K562 (cell line): Measurements from ENCODE around the gene GUCY2C. TPM values are rescaled to one million over a fixed set of nuclear protein-coding genes. Genes with fewer than 3 reads are reported as not detected.

Source experiments
- ATAC-seq: fragments of 200-7000 bp; cut with Tn5 transposase; 3 replicates; pipeline ENCODE4 v1.9.1; 2020; ENCODE audit warnings: moderate library complexity
- BruUV-seq: library from RNA; stranded (reverse); fragments of 400-500 nt; replicated peaks from 2 replicates; lab custom pipeline; 2021; lab: Mats Ljungman, UMichigan
- CTCF ChIA-PET: fragments of 300-600 bp; formaldehyde crosslinking; extraction: SDS; loops from one replicate; lab custom pipeline; 2021; ENCODE audit warnings: low intra/inter-chr PET ratio; lab: Yijun Ruan, JAX
- POLR2A ChIA-PET: fragments of 300-600, 350-650 bp; sonication (Branson Sonifier 250); formaldehyde crosslinking; extraction: SDS; loops from one replicate; lab custom pipeline; 2021; ENCODE audit warnings: antibody characterized with exemption, inconsistent platforms; lab: Yijun Ruan, JAX
- DNase-seq, 4 experiments: peaks; one replicate each; pipeline versions ENCODE4 v3.0.0 to v3.0.0-alpha.2; 2011 to 2018; ENCODE audit warnings: low spot score in 3 of 4, mixed read lengths in 3 of 4; ENCODE audit errors: extremely low read depth in 1 of 4
- FAIRE-seq: peaks from 2 replicates; lab custom pipeline; 2011; peaks lifted over from hg19 to GRCh38; lab: Jason Lieb, UNC
- H2AFZ ChIP-seq: 2 replicates; pipeline ENCODE4 v1.6.0; 2011; ENCODE audit warnings: low read depth, low read length, control low read depth, inconsistent platforms
- H3K27ac ChIP-seq: fragments of 200-600 bp; 3 replicates; pipeline ENCODE4 v1.8.0; 2011; ENCODE audit warnings: low read depth, mild to moderate bottlenecking, control low read depth, inconsistent platforms, low read length, moderate library complexity, mixed read lengths; ENCODE audit errors: extremely low read depth
- H3K27me3 ChIP-seq, 2 experiments: fragments of 300-600 bp in 1 of 2; 2 replicates in 1 of 2; 3 replicates in 1 of 2; pipeline versions ENCODE4 v1.6.0 to v1.8.0; 2011; ENCODE audit warnings: inconsistent platforms in 2 of 2, low read length in 2 of 2, mild to moderate bottlenecking in 1 of 2, mixed read lengths in 1 of 2, moderate library complexity in 1 of 2; ENCODE audit not compliant: control insufficient read depth in 2 of 2, insufficient read depth in 2 of 2
- H3K36me3 ChIP-seq: fragments of 300-600 bp; 3 replicates; pipeline ENCODE4 v1.8.0; 2011; ENCODE audit warnings: mild to moderate bottlenecking, low read length, inconsistent platforms; ENCODE audit not compliant: control insufficient read depth, insufficient read depth
- H3K4me1 ChIP-seq, 2 experiments: fragments of 200-600 bp in 1 of 2; replicated peaks in 1 of 2; 2 replicates in 1 of 2; 3 replicates in 1 of 2; pipeline versions ENCODE4 v1.5.1 to v1.8.0; 2011; ENCODE audit warnings: inconsistent platforms in 2 of 2, low read length in 2 of 2, mild to moderate bottlenecking in 1 of 2, mixed read lengths in 1 of 2, moderate library complexity in 1 of 2; ENCODE audit not compliant: control insufficient read depth in 2 of 2, insufficient read depth in 2 of 2
- H3K4me2 ChIP-seq: 2 replicates; pipeline ENCODE4 v1.6.1; 2011; ENCODE audit warnings: low read length, control low read depth, inconsistent platforms, mixed read lengths; ENCODE audit not compliant: insufficient read depth
- H3K4me3 ChIP-seq: fragments of 200-600 bp; sonication (generic), shearing (Covaris generic); 2 replicates; pipeline ENCODE4 v1.5.1; 2016; ENCODE audit warnings: control low read depth, inconsistent platforms
- H3K79me2 ChIP-seq: fragments of 200-600 bp; 3 replicates; pipeline ENCODE4 v1.8.0; 2011; ENCODE audit warnings: low read length, inconsistent platforms; ENCODE audit not compliant: control insufficient read depth, insufficient read depth
- H3K9ac ChIP-seq, 2 experiments: 2 replicates each; pipeline versions ENCODE4 v1.6.0 to v1.6.1; 2011; ENCODE audit warnings: low read depth in 2 of 2, low read length in 2 of 2, control low read depth in 1 of 2, inconsistent platforms in 1 of 2, mild to moderate bottlenecking in 1 of 2, mixed read lengths in 1 of 2; ENCODE audit not compliant: insufficient read depth in 1 of 2
- H3K9me1 ChIP-seq: one replicate; pipeline ENCODE4 v1.6.0; 2011; ENCODE audit warnings: inconsistent platforms, mild to moderate bottlenecking, low read length, moderate library complexity; ENCODE audit not compliant: control insufficient read depth, insufficient read depth
- H3K9me3 ChIP-seq: replicated peaks from 2 replicates; pipeline ENCODE4 v1.5.1; 2011; ENCODE audit warnings: low read depth, low read length, inconsistent platforms; ENCODE audit not compliant: control insufficient read depth, insufficient read depth
- H4K20me1 ChIP-seq: replicated peaks from 2 replicates; pipeline ENCODE4 v1.6.1; 2011; ENCODE audit warnings: low read length, inconsistent platforms, mixed read lengths; ENCODE audit not compliant: control insufficient read depth, insufficient read depth
- FOXJ2 ChIP-seq: fragments of 200-800 bp; sonication (Bioruptor generic); IDR thresholded peaks from 2 replicates; pipeline ENCODE4 v1.6.1; 2016; ENCODE audit warnings: missing genetic modification characterization, missing compliant biosample characterization
- HES1 ChIP-seq: fragments of 450-650 bp; IDR thresholded peaks from 2 replicates; pipeline ENCODE4 v1.6.1; 2016; ENCODE audit warnings: low read depth, mild to moderate bottlenecking, moderate library complexity
- JUND ChIP-seq, 2 experiments: IDR thresholded peaks; 2 replicates in 1 of 2; 3 replicates in 1 of 2; pipeline ENCODE4 v1.6.1; 2011; ENCODE audit warnings: borderline replicate concordance in 2 of 2, low read depth in 2 of 2, low read length in 2 of 2, improper control_type of control experiment in 1 of 2, missing biosample characterization in 1 of 2, missing genetic modification characterization in 1 of 2, missing genetic modification reagents in 1 of 2
- MAFF ChIP-seq: IDR thresholded peaks from 2 replicates; pipeline ENCODE4 v1.6.1; 2012; ENCODE audit warnings: low read length, improper control_type of control experiment
- MITF ChIP-seq: IDR thresholded peaks from 2 replicates; pipeline ENCODE4 v1.6.1; 2014; ENCODE audit warnings: antibody characterized with exemption
- PHTF2 ChIP-seq: fragments of 250-450 bp; sonication (Bioruptor Pico); IDR thresholded peaks from 2 replicates; pipeline ENCODE4 v1.5.0; 2021; ENCODE audit warnings: mild to moderate bottlenecking
- SPI1 ChIP-seq: IDR thresholded peaks from 2 replicates; pipeline ENCODE4 v1.6.1; 2011; ENCODE audit warnings: low read depth, low read length, control low read depth, borderline replicate concordance
- USF2 ChIP-seq: sonication (generic); formaldehyde crosslinking; IDR thresholded peaks from 2 replicates; pipeline ENCODE4 v1.5.0; 2020; ENCODE audit warnings: missing genetic modification reagents
- XRCC3 ChIP-seq: fragments of 450-650 bp; IDR thresholded peaks from 2 replicates; pipeline ENCODE4 v1.6.1; 2017; ENCODE audit warnings: mild to moderate bottlenecking, moderate library complexity
- ZNF121 ChIP-seq: sonication (generic); formaldehyde crosslinking; conservative IDR thresholded peaks from 2 replicates; pipeline ENCODE4 v1.8.0; 2022; ENCODE audit warnings: missing genetic modification reagents
- ZNF224 ChIP-seq: sonication (generic); formaldehyde crosslinking; IDR thresholded peaks from 2 replicates; pipeline ENCODE4 v1.8.0; 2022; ENCODE audit warnings: mild to moderate bottlenecking, missing genetic modification reagents
- ZNF282 ChIP-seq: sonication (generic); formaldehyde crosslinking; IDR thresholded peaks from 2 replicates; pipeline ENCODE4 v1.8.1; 2023; ENCODE audit warnings: missing genetic modification reagents
- ZNF589 ChIP-seq: fragments of 200-800 bp; sonication (Bioruptor generic); IDR thresholded peaks from 2 replicates; pipeline ENCODE4 v1.6.1; 2016; ENCODE audit warnings: low read depth, missing genetic modification characterization, missing compliant biosample characterization
- ZNF79 ChIP-seq: fragments of 250-450 bp; sonication (Bioruptor Pico); IDR thresholded peaks from 2 replicates; pipeline ENCODE4 v1.4.0; 2020; ENCODE audit warnings: low read depth, mild to moderate bottlenecking, moderate library complexity
- in situ Hi-C: fragments of 300-500 bp; cut with MboI; formaldehyde crosslinking; loops from 4 replicates; pipeline ENCODE4 v1.15.0; 2018; ENCODE audit warnings: inconsistent platforms, mixed read lengths
- intact Hi-C: fragments of 100-400 bp; cut with micrococcal nuclease; formaldehyde crosslinking; loops from 2 replicates; pipeline ENCODE4 v1.14.2; 2022
- polyA plus RNA-seq, 8 experiments: library from polyadenylated mRNA; depleted of rRNA in 4 of 8; stranded (reverse) in 5 of 8; unstranded in 3 of 8; fragments of >200 nt; fragmentation: Nextera tagmentation in 2 of 8; fragmentation: Illumina TruSeq in 1 of 8; extraction: Ambion mirVana in 2 of 8; extraction: Trizol in 1 of 8; gene quantifications; 2 replicates each; pipeline versions ENCODE4 v1.2.1 to v1.2.3, GENCODE V29; 2011 to 2014; ENCODE audit warnings: inconsistent platforms in 1 of 8, missing spikeins in 1 of 8
- total RNA-seq, 7 experiments: library from RNA; depleted of rRNA in 6 of 7; stranded (reverse); fragments of >200 nt in 6 of 7; fragmentation: Illumina TruSeq in 2 of 7; extraction: Trizol in 2 of 7; gene quantifications; 2 replicates each; pipeline versions ENCODE4 v1.2.1 to v1.2.3, GENCODE V29; 2011 to 2021; ENCODE audit warnings: low replicate concordance in 1 of 7

The GUCY2C gene
- total and polyA plus RNA-seq, 9 of the 15 experiments (the other 6 are each of a cell fraction or from before 2014, with no cell fraction given): 0.01 to 0.05 (median 0.04) TPM; not detected in 6

- TF ChIP-seq ZNF224 (CRISPR knock-in tag): no peak
- TF ChIP-seq JUND (IDR thresholded peaks at IDR 0.05; ENCODE audit: borderline replicate concordance, low read depth, low read length): no peak
- TF ChIP-seq JUND (tag; IDR thresholded peaks at IDR 0.05; ENCODE audit: borderline replicate concordance, low read depth, low read length): no peak
Measured at GRCh38 chr12:14693116-14693515, 3.3 kb downstream of the GUCY2C start (continued).

- no peak overlapping the region for H3K4me3 ChIP-seq
- no peaks in the 10 kb centered on the region for H3K27me3 ChIP-seq
- ChIA-PET CTCF (no interaction called here), POLR2A (no interaction called here)
- no peak for FAIRE-seq
- H3K9ac ChIP-seq: no peak overlapping the region
- no peak for ATAC-seq
- no peak overlapping the region for H3K4me2 ChIP-seq
- no peaks in the 10 kb centered on the region for H3K4me1 ChIP-seq
- no peaks in the 10 kb centered on the region for H4K20me1 ChIP-seq
- intact Hi-C loops: no loop called here
- BruUV-seq: no TSS peak
- DNase-seq: no peak
- H3K9me3 ChIP-seq: no peaks in the 10 kb centered on the region
- no peak overlapping the region for H2AFZ ChIP-seq
- in situ Hi-C loops: no loop called here
- H3K27ac ChIP-seq: no peak overlapping the region
- no peak for TF ChIP-seq ZNF121 (CRISPR knock-in tag)
- TF ChIP-seq SPI1: peak; percentile 44; the same call in 1 of the 2 replicates
- TF ChIP-seq, all 486 proteins: peak for 1
- no peaks in the 10 kb centered on the region for H3K9me1 ChIP-seq
- no peaks in the 10 kb centered on the region for H3K36me3 ChIP-seq
- no peaks in the 10 kb centered on the region for H3K79me2 ChIP-seq
Measured at GRCh38 chr12:14691560-14691959, 4.8 kb downstream of the GUCY2C start.

GRCh38 chr12:14689996-14690395, 6.4 kb downstream of the GUCY2C start:
- H2AFZ ChIP-seq: no peak overlapping the region
- FAIRE-seq (no peak), DNase-seq (no peak), ATAC-seq (no peak)
- intact Hi-C loops: no loop called here
- no peak overlapping the region for H3K9ac ChIP-seq
- BruUV-seq: no TSS peak
- H3K9me3 ChIP-seq: no peaks in the 10 kb centered on the region
- H3K27ac ChIP-seq: no peak overlapping the region
- H3K4me1 ChIP-seq: no peaks in the 10 kb centered on the region
- H3K4me3 ChIP-seq: no peak overlapping the region
- no peaks in the 10 kb centered on the region for H3K9me1 ChIP-seq
- no peaks in the 10 kb centered on the region for H3K36me3 ChIP-seq
- H3K27me3 ChIP-seq: no peaks in the 10 kb centered on the region
- H3K4me2 ChIP-seq: no peak overlapping the region
- in situ Hi-C loops: no loop called here
- POLR2A ChIA-PET: no interaction called here
- CTCF ChIA-PET: no interaction called here
- no peaks in the 10 kb centered on the region for H3K79me2 ChIP-seq
- no peaks in the 10 kb centered on the region for H4K20me1 ChIP-seq
- TF ChIP-seq ZNF589 (CRISPR knock-in tag): no peak
- TF ChIP-seq ZNF79 (CRISPR knock-in tag): no peak
- no peak for TF ChIP-seq PHTF2 (CRISPR knock-in tag)
- no peak for TF ChIP-seq FOXJ2
- no peak for TF ChIP-seq ZNF282 (CRISPR knock-in tag)
- TF ChIP-seq MAFF: no peak
- TF ChIP-seq XRCC3: no peak
- no peak for TF ChIP-seq HES1
- no peak for TF ChIP-seq MITF
- no peak for TF ChIP-seq USF2 (CRISPR knock-in tag)
